SK-N-MC (cell line): ENCODE data around the gene CASP2.

Experiments
- DNase-seq: peaks from one replicate; pipeline ENCODE4 v3.0.0-alpha.2; 2011; ENCODE audit warnings: low read depth, low spot score
- H3K27ac ChIP-seq: fragments of 200-600 bp; sonication (generic); 2 replicates; pipeline ENCODE4 v1.5.1; 2016; ENCODE audit warnings: mixed run types
- H3K36me3 ChIP-seq: fragments of 200-600 bp; sonication (generic); 2 replicates; pipeline ENCODE4 v1.6.1; 2017; ENCODE audit warnings: antibody characterized with exemption, low read length, mixed read lengths; ENCODE audit not compliant: insufficient read depth
- H3K4me3 ChIP-seq: fragments of 200-600 bp; sonication (generic); 2 replicates; pipeline ENCODE4 v1.5.1; 2016
- H3K9ac ChIP-seq: fragments of 200-600 bp; sonication (generic); 2 replicates; pipeline ENCODE4 v1.8.0; 2017; ENCODE audit warnings: mixed run types, mixed read lengths; ENCODE audit not compliant: insufficient read length
- H3K9me3 ChIP-seq: fragments of 200-600 bp; sonication (generic); 2 replicates; pipeline ENCODE4 v1.6.1; 2017; ENCODE audit warnings: low read depth, mild to moderate bottlenecking, antibody characterized with exemption, low read length, moderate library complexity, mixed read lengths
- EZH2 ChIP-seq: fragments of 200-600 bp; sonication (generic); IDR thresholded peaks from one replicate; pipeline ENCODE4 v1.6.1; 2017; ENCODE audit warnings: antibody characterized with exemption
- FOXP2 ChIP-seq: optimal IDR thresholded peaks from 2 replicates; pipeline ENCODE3; 2011; ENCODE audit warnings: mild to moderate bottlenecking, moderate library complexity; ENCODE audit not compliant: insufficient read depth; ENCODE audit errors: extremely low read length, control extremely low read depth
- POLR2AphosphoS5 ChIP-seq: IDR thresholded peaks from 2 replicates; pipeline ENCODE4 v1.6.1; 2012; ENCODE audit warnings: mild to moderate bottlenecking, low read depth, low read length, borderline replicate concordance

CASP2 gene

DNA sequence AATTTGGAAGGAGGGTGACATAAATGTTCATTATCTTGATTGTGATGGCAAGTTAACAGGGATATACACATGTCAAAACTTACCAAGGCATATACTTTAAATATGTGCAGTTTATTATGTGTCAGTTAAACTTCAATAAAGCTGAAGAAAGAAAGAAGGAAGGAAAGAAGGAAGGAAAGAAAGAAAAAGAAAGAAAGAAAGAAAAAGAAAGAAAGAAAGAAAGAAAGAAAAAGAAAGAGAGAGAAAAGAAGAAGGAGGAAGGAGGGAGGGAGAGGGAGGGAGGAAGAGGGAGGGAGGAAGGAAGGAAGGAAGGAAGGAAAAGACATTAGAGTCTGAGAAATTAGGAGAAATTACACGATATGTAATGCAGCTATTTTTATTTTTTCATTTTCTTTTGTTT lies 40.8 kb upstream of the CASP2 start:
- Histone ChIP-seq H3K27ac (no peak overlapping the region), H3K9me3 (no peaks in the 10 kb centered on the region), H3K4me3 (no peak overlapping the region), H3K9ac (no peak overlapping the region), H3K36me3 (no peaks in the 10 kb centered on the region)
- TF ChIP-seq FOXP2, result no peak
- TF ChIP-seq POLR2AphosphoS5, result no peak
- no peak for TF ChIP-seq EZH2
- DNase-seq, result no peak

DNA sequence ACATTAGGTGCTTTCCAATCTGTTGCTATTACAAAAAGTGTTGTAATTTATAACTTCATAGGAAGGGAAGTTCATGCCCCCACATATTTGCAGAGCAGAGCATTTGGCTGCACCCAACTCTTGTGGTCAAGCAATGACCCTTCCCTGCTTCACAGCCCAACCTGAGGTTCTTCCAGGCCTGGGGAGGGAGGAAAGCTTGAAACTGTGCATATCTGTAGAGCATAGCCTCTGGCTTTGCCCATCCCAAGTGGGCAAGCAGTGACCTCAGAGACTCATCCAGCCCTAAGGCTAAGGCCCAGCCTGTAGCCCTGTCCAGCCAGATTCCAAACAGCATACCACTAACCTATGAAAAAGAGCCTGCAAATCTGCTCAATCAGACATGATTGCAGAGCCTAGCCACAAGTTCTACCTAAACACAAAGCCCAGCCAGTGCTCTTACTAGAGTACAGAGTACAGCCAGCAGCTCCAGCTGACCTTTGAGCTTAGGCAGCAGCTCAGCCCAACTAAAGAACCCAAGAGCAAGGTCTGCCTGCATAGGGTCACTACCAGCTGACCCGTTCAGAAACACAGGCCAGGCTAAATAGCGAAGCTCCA lies 39.3 kb upstream of the CASP2 start:
- Histone ChIP-seq H3K9me3 (no peaks in the 10 kb centered on the region), H3K9ac (no peak overlapping the region), H3K36me3 (no peaks in the 10 kb centered on the region), H3K4me3 (no peak overlapping the region), H3K27ac (no peak overlapping the region)
- TF ChIP-seq EZH2 (no peak), FOXP2 (no peak), POLR2AphosphoS5 (no peak)
- no peak for DNase-seq

DNA sequence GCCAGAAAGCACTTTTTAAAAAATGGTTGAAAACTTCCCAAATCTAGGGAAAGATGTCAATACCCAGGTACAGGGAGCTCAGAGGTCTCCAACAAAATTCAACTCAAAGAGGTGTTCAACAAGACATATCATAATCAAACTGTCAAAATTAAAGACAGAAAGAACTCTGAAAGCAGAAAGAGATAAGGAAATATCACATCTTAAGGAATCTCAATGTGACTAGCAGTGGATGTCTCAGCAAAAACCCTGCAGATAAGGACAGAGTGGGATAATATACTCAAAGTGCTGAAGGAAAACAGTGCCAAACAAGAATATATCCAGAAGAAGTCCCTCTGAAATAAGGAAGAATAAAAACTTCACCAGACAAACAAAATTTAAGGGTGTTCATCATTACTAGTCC lies 38.0 kb upstream of the CASP2 start:
- Histone ChIP-seq H3K27ac (0 out of 2 replicates have a peak overlapping the region, but pooled peaks have one; percentile 37), H3K36me3 (no peaks in the 10 kb centered on the region), H3K4me3 (no peak overlapping the region), H3K9me3 (no peaks in the 10 kb centered on the region), H3K9ac (no peak overlapping the region)
- DNase-seq, result no peak
- TF ChIP-seq FOXP2, result no peak
- no peak for TF ChIP-seq EZH2
- no peak for TF ChIP-seq POLR2AphosphoS5

DNA sequence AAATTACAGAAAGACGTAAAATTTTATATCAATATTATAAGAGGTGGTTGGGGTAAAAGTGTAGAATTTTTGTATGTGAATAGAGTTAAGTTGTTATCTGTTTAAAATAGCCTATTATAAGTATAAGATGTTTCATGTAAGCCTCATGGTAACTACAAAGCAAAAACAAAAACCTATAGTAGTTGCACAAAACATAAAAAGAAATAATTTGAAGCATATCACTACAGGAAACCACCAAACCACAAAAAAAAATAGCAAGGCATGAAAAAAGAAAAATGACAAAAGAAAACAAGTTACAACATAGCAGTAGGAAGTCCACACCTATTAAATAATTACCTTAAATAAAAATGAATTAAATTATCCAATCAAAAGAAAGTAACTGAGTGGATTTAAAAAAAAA lies 37.3 kb upstream of the CASP2 start:
- TF ChIP-seq EZH2, result no peak
- no peak for TF ChIP-seq POLR2AphosphoS5
- no peak for TF ChIP-seq FOXP2
- Histone ChIP-seq H3K36me3 (no peaks in the 10 kb centered on the region), H3K9me3 (no peaks in the 10 kb centered on the region), H3K9ac (no peak overlapping the region), H3K27ac (0 out of 2 replicates have a peak overlapping the region, but pooled peaks have one; percentile 37), H3K4me3 (no peak overlapping the region)
- peak; percentile 39 for DNase-seq

DNA sequence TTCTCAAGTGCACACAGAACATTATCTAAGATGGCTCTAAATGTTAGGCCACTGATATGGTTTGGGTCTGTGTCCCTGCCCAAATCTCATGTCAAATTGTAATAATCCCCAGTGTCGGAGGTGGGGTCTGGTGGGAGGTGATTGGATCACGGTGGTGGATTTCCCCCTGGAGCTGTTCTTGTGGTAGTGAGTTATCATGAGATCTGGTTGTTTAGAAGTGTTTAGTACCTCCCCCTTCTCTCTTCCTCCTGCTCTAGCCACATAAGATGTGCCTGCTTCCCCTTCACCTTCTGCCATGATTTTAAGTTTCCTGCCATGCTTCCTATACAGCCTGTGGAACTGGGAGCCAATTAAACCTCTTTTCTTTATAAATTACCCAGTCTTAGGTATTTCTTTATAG lies 36.1 kb upstream of the CASP2 start:
- no peak overlapping the region for H3K9ac ChIP-seq
- no peak overlapping the region for H3K27ac ChIP-seq
- DNase-seq, result no peak
- no peaks in the 10 kb centered on the region for H3K9me3 ChIP-seq
- TF ChIP-seq POLR2AphosphoS5 (no peak), EZH2 (no peak), FOXP2 (no peak)
- H3K4me3 ChIP-seq, result no peak overlapping the region
- H3K36me3 ChIP-seq, result no peaks in the 10 kb centered on the region

DNA sequence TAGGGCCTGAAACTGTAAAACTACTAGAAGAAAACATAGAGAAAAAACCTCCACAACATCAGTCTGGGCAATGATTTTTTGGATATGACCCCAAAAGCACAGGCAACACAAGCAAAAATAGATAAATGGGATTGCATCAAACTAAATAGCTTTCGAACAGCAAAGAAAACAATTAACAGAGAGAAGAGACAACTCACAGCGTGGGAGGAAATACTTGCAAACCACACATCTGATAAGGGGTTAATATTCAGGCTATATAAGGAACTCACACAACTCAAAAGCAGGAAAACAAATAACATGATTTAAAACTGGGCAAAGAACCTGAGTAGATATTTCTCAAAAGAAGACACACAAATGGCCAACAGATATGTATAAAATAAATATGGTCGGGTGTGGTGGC lies 32.6 kb upstream of the CASP2 start:
- no peak overlapping the region for H3K9ac ChIP-seq
- H3K9me3 ChIP-seq, result no peaks in the 10 kb centered on the region
- no peaks in the 10 kb centered on the region for H3K36me3 ChIP-seq
- H3K27ac ChIP-seq, result no peak overlapping the region
- TF ChIP-seq EZH2 (no peak), POLR2AphosphoS5 (no peak), FOXP2 (no peak)
- no peak for DNase-seq
- no peak overlapping the region for H3K4me3 ChIP-seq

DNA sequence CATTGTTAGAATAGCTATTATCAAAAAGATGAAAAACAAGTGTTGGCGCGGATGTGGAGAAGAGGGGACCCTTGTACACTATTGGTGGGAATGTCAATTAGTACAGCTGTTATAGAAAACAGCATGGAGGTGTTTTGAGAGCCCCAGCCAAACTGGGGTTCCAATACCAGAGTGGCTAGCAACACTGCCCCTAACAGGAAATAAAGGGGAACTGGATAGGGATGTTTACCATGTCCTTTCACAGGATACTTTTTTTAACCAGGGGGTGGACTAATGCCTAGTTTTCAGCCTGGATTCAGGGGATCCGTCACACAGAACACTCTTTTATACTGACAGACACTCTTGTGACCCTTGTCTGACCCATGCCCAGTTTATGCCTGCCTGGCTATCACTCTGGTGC lies 31.8 kb upstream of the CASP2 start:
- no peak for TF ChIP-seq EZH2
- TF ChIP-seq POLR2AphosphoS5, result no peak
- no peak for TF ChIP-seq FOXP2
- Histone ChIP-seq H3K27ac (no peak overlapping the region), H3K9me3 (no peaks in the 10 kb centered on the region), H3K4me3 (no peak overlapping the region), H3K36me3 (no peaks in the 10 kb centered on the region), H3K9ac (no peak overlapping the region)
- no peak for DNase-seq

DNA sequence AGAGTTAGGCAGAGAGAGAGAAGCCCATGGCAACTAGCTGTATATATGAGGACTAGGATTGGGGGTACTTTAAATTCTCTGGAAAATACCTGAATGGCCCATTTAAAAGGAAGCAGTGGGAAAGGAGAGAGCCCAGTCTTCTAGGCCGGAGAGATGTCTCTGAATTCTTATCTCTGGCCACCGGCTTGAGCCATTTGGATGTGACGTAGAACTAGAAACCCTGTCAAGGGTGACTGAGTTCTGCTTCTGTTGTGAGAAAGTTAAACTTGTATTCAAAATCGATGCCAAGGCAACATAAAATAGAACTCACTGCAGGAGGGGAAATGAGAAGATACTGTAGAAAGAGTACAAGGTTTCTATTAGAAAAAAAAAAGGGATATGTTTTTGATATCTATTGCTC lies 31.2 kb upstream of the CASP2 start:
- Histone ChIP-seq H3K9me3 (no peaks in the 10 kb centered on the region), H3K27ac (no peak overlapping the region), H3K36me3 (no peaks in the 10 kb centered on the region), H3K9ac (no peak overlapping the region), H3K4me3 (no peak overlapping the region)
- DNase-seq, result no peak
- no peak for TF ChIP-seq FOXP2
- no peak for TF ChIP-seq EZH2
- TF ChIP-seq POLR2AphosphoS5, result no peak

DNA sequence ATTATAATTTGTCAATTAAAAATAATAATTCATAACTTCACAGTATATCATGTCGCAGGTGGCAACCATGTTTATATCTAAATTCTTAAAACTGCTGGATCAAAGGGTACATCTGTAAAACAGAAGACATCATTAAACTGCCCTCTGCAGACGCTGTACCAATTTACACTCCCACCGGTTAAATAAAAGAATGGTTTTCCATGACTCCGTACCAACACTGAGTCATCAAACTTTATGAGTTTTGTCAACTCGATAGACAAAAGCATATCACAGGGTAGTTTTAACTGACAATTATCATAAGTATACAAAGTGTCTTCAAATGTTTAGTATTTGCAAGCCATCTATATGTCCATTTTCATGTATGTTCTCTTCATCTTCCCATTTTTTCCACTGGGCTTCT lies 30.6 kb upstream of the CASP2 start:
- no peak overlapping the region for H3K4me3 ChIP-seq
- H3K36me3 ChIP-seq, result no peaks in the 10 kb centered on the region
- no peak overlapping the region for H3K9ac ChIP-seq
- no peaks in the 10 kb centered on the region for H3K9me3 ChIP-seq
- TF ChIP-seq EZH2, result no peak
- no peak for TF ChIP-seq POLR2AphosphoS5
- TF ChIP-seq FOXP2, result no peak
- DNase-seq, result no peak
- H3K27ac ChIP-seq, result no peak overlapping the region
